CD14-positive monocyte (primary cell): ENCODE data around the gene ZDHHC11B. TPM values are rescaled to one million over a fixed set of nuclear protein-coding genes. Genes with fewer than 3 reads are reported as not detected.
"Not testable (repeated sequence)": the region's sequence is repeated elsewhere in the genome, so short reads cannot be mapped to it uniquely, and the experiment has no call there.

Experiments used
- DNase-seq, 3 donors: peaks; one replicate each; pipeline ENCODE4 v3.0.0-alpha.2; 2011 to 2022
- H2AFZ ChIP-seq: 2 replicates; pipeline ENCODE4 v1.6.0; 2012; ENCODE audit warnings: mild to moderate bottlenecking, low read depth, low read length, inconsistent platforms; ENCODE audit not compliant: insufficient read depth, poor library complexity, severe bottlenecking
- H3K27ac ChIP-seq, 2 donors: 1 replicate in 1 of 2; 2 replicates in 1 of 2; pipeline ENCODE4 v1.5.1; 2012 to 2013; ENCODE audit warnings: low read length in 2 of 2, control low read depth in 1 of 2, inconsistent platforms in 1 of 2, low read depth in 1 of 2, mild to moderate bottlenecking in 1 of 2
- H3K27me3 ChIP-seq, 2 donors: one replicate each; pipeline versions ENCODE4 v1.6.0 to v1.6.1; 2011 to 2013; ENCODE audit warnings: low read length in 2 of 2; ENCODE audit not compliant: control insufficient read depth in 2 of 2, insufficient read depth in 2 of 2
- H3K36me3 ChIP-seq, 2 donors: replicated peaks in 1 of 2; 1 replicate in 1 of 2; 2 replicates in 1 of 2; pipeline versions ENCODE4 v1.5.1 to v1.6.1; 2012 to 2013; ENCODE audit warnings: low read length in 2 of 2, control low read depth in 1 of 2, inconsistent platforms in 1 of 2, mild to moderate bottlenecking in 1 of 2; ENCODE audit not compliant: insufficient read depth in 2 of 2, control insufficient read depth in 1 of 2
- H3K4me1 ChIP-seq, 2 donors: 1 replicate in 1 of 2; 2 replicates in 1 of 2; pipeline versions ENCODE4 v1.5.1 to v1.6.1; 2012 to 2013; ENCODE audit warnings: low read length in 2 of 2, control low read depth in 1 of 2, inconsistent platforms in 1 of 2, mild to moderate bottlenecking in 1 of 2, moderate library complexity in 1 of 2; ENCODE audit not compliant: insufficient read depth in 2 of 2, control insufficient read depth in 1 of 2
- H3K4me2 ChIP-seq: replicated peaks from 2 replicates; pipeline ENCODE3; 2012; ENCODE audit warnings: low read length, moderate library complexity, mild to moderate bottlenecking; ENCODE audit not compliant: poor library complexity, severe bottlenecking; ENCODE audit errors: extremely low read depth
- H3K4me3 ChIP-seq, 3 experiments: fragments of 200-600 bp in 1 of 3; sonication (generic) in 1 of 3; replicated peaks in 1 of 3; 1 replicate in 2 of 3; 2 replicates in 1 of 3; pipeline ENCODE4 v1.5.1; 2011 to 2013; ENCODE audit warnings: low read length in 3 of 3, mild to moderate bottlenecking in 3 of 3, control low read depth in 2 of 3, low read depth in 2 of 3, inconsistent platforms in 1 of 3, moderate library complexity in 1 of 3
- H3K79me2 ChIP-seq: 2 replicates; pipeline ENCODE4 v1.6.0; 2012; ENCODE audit warnings: mild to moderate bottlenecking, control low read depth, inconsistent platforms, low read length, moderate library complexity; ENCODE audit not compliant: insufficient read depth
- H3K9ac ChIP-seq: 2 replicates; pipeline ENCODE4 v1.6.0; 2017; ENCODE audit warnings: low read length, mild to moderate bottlenecking; ENCODE audit not compliant: insufficient read depth, poor library complexity, severe bottlenecking
- H3K9me3 ChIP-seq, 2 donors: replicated peaks in 1 of 2; 1 replicate in 1 of 2; 2 replicates in 1 of 2; pipeline versions ENCODE4 v1.5.1 to v1.6.1; 2012 to 2013; ENCODE audit warnings: low read length in 2 of 2, control low read depth in 1 of 2; ENCODE audit not compliant: control insufficient read depth in 1 of 2, insufficient read depth in 1 of 2
- H4K20me1 ChIP-seq: 2 replicates; pipeline ENCODE4 v1.6.0; 2012; ENCODE audit warnings: mild to moderate bottlenecking, low read length, control low read depth, moderate library complexity; ENCODE audit not compliant: insufficient read depth
- H3K27ac Mint-ChIP-seq, 7 donors: one replicate each; pipeline ENCODE4 v1.8.0; 2020; ENCODE audit warnings: mild to moderate bottlenecking in 7 of 7, mixed read lengths in 7 of 7, moderate library complexity in 6 of 7, inconsistent platforms in 2 of 7
- H3K27me3 Mint-ChIP-seq, 3 donors: one replicate each; pipeline ENCODE4 v1.8.0; 2021 to 2022; ENCODE audit warnings: low read depth in 3 of 3, mild to moderate bottlenecking in 3 of 3, mixed read lengths in 3 of 3, moderate library complexity in 3 of 3, inconsistent platforms in 1 of 3
- H3K36me3 Mint-ChIP-seq, 2 donors: one replicate each; pipeline ENCODE4 v1.8.0; 2020; ENCODE audit warnings: mixed read lengths in 2 of 2, inconsistent platforms in 1 of 2, mild to moderate bottlenecking in 1 of 2
- H3K4me1 Mint-ChIP-seq: one replicate; pipeline ENCODE4 v1.8.0; 2020; ENCODE audit warnings: mild to moderate bottlenecking, mixed read lengths
- H3K4me3 Mint-ChIP-seq, 2 donors: one replicate each; pipeline ENCODE4 v1.8.0; 2020; ENCODE audit warnings: mild to moderate bottlenecking in 2 of 2, mixed read lengths in 2 of 2, moderate library complexity in 1 of 2
- H3K9me3 Mint-ChIP-seq, 7 donors: one replicate each; pipeline ENCODE4 v1.8.0; 2020 to 2022; ENCODE audit warnings: mixed read lengths in 7 of 7, mild to moderate bottlenecking in 6 of 7, moderate library complexity in 6 of 7, inconsistent platforms in 2 of 7
- WGBS: methylation state at CpG from one replicate; pipeline ENCODE4 v1.1.5; 2013; ENCODE audit warnings: missing lambda C conversion rate; ENCODE audit not compliant: insufficient coverage; 5-methylcytosine and 5-hydroxymethylcytosine counted together
- intact Hi-C, 2 donors: fragments of 100-400 bp; cut with micrococcal nuclease; formaldehyde crosslinking; loops; one replicate each; pipeline versions ENCODE4 v1.15.0 to v1.15.1; 2023
- polyA plus RNA-seq, 3 donors: library from polyadenylated mRNA; depleted of rRNA in 1 of 3; unstranded in 2 of 3; stranded (reverse) in 1 of 3; fragments of 300-500 nt in 2 of 3; fragments of >200 nt in 1 of 3; fragmentation: Illumina TruSeq in 2 of 3; gene quantifications; 1 replicate in 2 of 3; 2 replicates in 1 of 3; pipeline ENCODE4 v1.2.3, GENCODE V29; 2012 to 2021

Gene ZDHHC11B
- polyA plus RNA-seq, 3 donors: not detected

GRCh38 chr5:679166-679895 is 105.2 kb downstream of the ZDHHC11B start:
- H2AFZ ChIP-seq, H3K27me3 Mint-ChIP-seq, H3K4me1 ChIP-seq, H3K27ac Mint-ChIP-seq, H3K36me3 Mint-ChIP-seq, H3K4me3 ChIP-seq, H3K4me2 ChIP-seq, H3K9me3 Mint-ChIP-seq, H3K4me3 Mint-ChIP-seq, H3K4me1 Mint-ChIP-seq, H3K79me2 ChIP-seq, H3K27me3 ChIP-seq, DNase-seq, H3K36me3 ChIP-seq, intact Hi-C loops, H3K27ac ChIP-seq, H3K9ac ChIP-seq, H3K9me3 ChIP-seq, H4K20me1 ChIP-seq: not testable (repeated sequence)
- 74% methylated on average over 3 of the region's 17 CpGs for WGBS

- H3K79me2 ChIP-seq, H3K4me2 ChIP-seq, H3K4me1 ChIP-seq, intact Hi-C loops, H3K36me3 ChIP-seq, H3K27ac ChIP-seq, H3K36me3 Mint-ChIP-seq, H2AFZ ChIP-seq, H3K27me3 Mint-ChIP-seq, H3K4me3 Mint-ChIP-seq, H3K27me3 ChIP-seq, H4K20me1 ChIP-seq, H3K9ac ChIP-seq, H3K4me1 Mint-ChIP-seq, DNase-seq, H3K9me3 ChIP-seq, H3K4me3 ChIP-seq, H3K27ac Mint-ChIP-seq, H3K9me3 Mint-ChIP-seq: not testable (repeated sequence)
- WGBS: 87% methylated on average over 6 of the region's 16 CpGs
Measured at GRCh38 chr5:678521-678920, 106.0 kb downstream of the ZDHHC11B start.
